ENCODE data around the gene TBXA2R.
A peak's percentile ranks its signal among the peaks of the same experiment; 100 is the strongest.
"Not testable (repeated sequence)": the region's sequence is repeated elsewhere in the genome, so short reads cannot be mapped to it uniquely, and the experiment has no call there.

The TBXA2R gene

DNA sequence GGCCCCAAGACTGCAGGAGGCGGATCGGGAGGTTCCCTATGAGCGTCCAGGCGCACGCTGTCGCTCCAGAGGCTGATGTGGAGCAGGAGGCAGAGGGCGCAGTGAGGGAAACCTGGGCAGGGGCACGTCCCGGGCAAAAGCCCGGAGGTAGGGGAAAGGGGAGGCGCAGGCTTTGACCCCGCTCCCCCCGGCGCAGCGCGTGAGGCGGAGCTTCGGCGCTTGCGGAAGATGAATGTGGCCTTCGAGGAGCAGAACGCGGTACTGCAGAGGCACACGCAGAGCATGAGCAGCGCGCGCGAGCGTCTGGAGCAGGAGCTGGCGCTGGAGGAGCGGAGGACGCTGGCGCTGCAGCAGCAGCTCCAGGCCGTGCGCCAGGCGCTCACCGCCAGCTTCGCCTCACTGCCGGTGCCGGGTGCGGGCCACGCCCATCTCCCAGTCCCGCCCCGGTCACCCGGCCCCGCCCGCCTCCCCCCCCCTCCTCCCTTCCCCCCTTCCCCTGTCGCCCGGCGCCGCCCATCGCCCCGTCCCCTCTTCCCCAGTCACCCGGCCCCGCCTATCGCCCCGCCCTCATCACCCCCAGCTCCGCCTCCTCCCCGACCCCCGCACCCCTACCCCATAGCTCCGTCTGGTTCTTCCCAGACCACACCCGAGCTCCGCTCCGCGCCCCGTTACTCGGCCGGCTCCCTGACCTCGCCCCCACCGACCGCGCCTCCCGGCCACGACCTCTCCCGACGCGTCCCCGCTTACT is 29.8 kb downstream of the TBXA2R start:
- no peak for DNase-seq

DNA sequence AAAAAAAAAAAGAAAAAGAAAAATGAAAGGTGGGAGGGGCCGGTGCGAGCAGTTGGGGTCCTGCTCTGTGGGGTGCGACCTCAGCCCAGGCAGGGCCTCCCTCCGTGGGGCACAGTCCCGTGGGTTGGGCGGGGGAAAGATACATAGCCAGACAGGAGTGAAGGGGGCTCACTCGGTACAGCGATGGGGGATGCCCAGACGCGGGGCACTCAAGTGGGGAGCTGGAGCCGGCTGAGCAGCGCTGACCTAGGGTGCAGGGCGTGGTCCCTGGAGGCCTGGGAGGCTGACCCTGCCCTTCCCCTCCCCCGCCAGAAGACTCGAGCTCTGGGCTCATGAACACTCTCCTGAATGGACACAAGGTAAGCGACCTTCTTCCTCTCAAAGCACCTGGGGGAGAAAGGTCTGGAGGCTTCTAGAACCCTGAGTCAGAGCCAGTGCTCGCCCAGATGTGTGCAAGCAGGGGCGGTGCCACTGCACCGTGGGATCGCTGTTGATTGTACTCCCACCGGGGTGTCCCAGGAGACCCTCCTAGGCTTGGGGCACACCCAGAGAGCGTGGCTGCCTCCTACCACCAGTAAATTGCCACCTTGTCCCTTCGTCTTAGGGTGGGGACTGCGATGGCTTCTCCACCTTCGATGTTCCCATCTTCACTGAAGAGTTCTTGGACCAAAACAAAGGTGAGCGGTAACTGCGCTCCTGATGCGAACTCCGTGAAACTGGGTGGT is 30.6 kb downstream of the TBXA2R start:
- DNase-seq, result no peak

DNA sequence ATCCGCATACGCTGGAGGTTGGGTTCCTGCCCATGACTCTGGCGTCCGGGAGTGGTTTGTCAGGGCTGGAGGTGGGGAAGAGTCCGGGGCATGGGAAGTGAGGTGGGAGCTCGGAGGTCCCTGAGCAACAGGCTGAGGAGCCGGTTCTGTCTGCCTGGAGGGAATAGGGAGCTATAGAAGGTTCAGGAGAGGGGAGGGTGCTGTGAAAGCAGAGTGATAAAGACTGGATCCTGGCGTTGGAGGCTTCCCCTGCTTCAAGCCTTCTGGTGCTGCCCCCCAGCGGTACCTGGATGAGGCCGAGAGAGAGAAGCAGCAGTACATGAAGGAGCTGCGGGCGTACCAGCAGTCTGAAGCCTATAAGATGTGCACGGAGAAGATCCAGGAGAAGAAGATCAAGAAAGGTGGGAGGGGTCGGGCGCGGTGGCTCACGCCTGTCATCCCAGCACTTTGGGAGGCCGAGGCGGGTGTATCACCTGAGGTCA is 31.4 kb downstream of the TBXA2R start:
- DNase-seq, result no peak

DNA sequence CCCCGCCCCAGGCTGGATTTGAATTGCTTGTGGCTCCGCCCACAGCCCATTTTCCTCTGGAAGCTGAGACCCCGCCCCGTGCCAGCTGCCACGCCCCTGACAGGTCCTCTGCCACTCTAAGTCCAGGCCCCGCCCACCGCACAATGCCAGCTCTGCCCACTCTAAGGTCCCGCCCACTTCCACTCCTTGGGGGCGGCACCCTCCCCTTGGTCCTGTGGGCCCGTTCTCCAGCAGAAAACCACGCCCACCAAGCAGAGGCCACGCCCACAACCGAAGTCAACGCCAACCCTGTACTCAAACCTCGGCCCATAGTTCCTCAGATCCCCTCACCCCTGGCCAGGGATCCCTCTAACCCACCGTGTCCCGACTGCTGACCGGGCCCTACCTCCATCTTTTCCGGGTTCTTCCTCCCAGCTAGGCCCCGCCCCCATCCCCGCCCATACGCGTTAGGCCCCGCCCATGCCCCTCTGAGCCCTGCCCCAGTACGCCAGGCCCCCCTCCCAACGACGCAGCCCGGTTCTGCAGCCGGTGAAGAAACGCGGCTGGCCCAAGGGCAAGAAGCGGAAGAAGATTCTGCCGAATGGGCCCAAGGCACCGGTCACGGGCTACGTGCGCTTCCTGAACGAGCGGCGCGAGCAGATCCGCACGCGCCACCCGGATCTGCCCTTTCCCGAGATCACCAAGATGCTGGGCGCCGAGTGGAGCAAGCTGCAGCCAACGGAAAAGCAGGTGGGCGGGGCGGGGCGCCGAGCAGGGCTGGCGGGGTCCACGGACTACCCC is 32.6 kb downstream of the TBXA2R start:
- peak; percentile 80 for DNase-seq

GRCh38 chr19:3573162-3573857 is 33.4 kb downstream of the TBXA2R start:
- no peak for DNase-seq

DNA sequence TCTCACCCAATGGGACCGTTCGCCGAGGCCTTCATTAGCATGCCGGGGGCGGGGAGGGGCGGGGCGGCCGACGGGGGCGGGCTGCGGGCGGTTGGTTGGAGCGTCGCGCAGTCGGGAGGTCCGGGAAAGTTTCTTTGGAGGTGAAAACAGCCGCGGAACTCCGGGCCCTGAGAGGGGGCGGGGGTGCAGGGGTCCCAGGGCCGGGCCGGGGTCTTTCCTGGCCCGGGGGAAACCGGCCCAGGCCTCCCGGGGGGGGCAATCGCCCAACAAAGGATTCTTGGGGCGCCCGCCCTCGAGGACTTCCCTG is 33.9 kb downstream of the TBXA2R start, which contains the start of gene HMG20B:
HMG20B (plus strand) TSS at position 90 of the 307 bp plus-strand sequence. CDS start 366 bp downstream, outside the sequence.
- DNase-seq, result no peak

DNA sequence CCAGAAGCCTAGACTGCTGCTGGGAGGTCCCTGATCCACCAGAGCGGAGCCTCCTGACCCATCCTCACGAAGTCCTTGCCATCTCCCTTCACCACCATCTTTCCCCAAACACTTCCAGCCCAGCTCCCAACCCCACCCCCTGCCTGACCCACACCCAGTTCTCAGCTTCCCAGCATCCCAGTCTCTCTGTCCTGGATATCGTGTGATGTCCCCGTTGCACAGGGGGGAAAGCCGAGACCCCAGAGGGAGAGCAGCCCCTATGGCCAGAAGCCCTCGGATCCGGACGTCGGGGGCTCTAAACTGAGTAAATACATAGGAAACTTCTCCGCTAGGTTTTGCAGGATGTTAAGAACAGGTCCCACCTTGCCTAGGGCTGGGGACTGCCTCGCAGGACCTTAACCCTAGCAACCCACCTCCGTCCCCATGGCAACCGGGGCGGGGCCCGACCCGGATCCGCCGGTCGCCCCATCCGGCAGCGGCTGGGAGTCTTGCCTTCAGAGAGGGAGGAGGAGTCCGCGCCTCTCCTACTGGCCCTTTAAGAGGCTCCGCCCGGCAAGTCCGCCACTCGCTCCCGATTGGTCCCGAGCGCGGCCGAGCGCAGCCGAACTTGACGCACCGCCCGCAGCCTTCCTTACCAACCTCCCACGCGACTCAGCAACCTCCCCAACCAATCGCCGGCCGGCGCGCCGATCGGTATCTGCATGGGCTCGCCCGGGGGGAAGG is 34.4 kb downstream of the TBXA2R start:
- DNase-seq, result peak; percentile 92

GRCh38 chr19:3570606-3571011 is 36.1 kb downstream of the TBXA2R start:
- DNase-seq, result no peak

DNA sequence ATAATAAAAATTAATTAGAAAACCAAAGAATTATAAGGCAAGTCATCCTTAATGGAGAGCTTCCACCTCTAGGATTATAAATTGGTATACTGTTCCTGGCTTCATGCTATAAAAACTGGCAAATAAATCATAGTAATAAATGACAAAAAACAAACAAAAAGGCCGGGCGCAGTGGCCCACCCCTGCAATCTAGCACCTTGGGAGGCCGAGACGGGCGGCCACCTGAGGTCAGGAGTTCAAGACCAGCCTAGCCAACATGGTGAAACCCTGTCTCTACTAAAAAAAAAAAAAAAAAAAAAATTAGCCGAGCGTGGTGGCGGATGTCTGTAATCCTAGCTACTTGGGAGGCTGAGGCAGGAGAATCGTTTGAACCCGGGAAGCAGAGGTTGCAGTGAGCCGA is 36.6 kb downstream of the TBXA2R start:
- DNase-seq, result not testable (repeated sequence)

GRCh38 chr19:3565139-3565538 is 41.5 kb downstream of the TBXA2R start:
- no peak for DNase-seq

DNA sequence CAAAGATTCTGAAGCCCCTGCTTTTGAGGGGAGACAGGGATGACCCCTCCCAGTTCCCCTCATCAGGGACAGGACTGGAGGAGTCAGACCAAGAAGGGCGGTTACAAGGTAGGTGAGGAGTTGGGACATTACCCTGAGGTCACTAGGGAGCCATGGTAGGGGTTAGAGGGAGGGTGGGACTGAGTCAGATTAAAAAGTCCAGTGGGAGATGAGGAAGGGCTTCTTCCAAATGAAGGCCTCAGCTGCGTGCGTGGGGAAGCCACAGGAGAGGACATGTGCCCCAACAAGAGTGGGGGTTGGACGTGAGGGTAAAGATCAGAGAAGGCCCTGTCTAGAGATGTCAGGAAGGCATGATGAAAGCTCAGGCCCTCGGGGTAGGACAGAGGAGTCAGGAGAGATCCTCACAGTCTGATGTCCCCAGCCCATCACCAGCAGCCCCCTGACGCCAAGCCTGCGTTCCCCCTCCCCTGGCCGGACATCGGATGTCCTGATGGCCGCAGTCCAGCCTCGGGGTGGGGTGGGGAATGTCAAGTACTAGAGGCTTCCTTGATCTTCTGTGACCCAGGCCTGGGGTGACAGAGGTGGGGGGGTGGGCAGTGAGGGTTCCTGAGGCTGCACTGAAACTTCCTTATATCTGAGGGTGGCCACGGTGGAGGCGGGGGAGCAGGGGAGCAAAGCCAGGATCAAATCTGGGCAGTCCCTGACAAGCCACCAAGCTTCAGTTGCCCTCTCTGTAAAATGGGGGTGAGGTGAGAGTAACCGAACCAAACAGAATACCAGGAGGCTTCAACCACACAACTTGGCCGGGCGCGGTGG is 42.8 kb downstream of the TBXA2R start:
- no peak for DNase-seq

GRCh38 chr19:3557461-3558248 is 49.0 kb downstream of the TBXA2R start, which contains the start of gene MFSD12:
Gene MFSD12, minus strand, starts transcription at chr19:3557586. Its CDS starts 183 bp downstream, at chr19:3557403.
- DNase-seq, result no peak

- no peak for DNase-seq
Measured at GRCh38 chr19:3556978-3557460, 49.7 kb downstream of the TBXA2R start.

- DNase-seq, result no peak
Measured at GRCh38 chr19:3556423-3556977, 50.2 kb downstream of the TBXA2R start.

GRCh38 chr19:3555653-3556422 is 50.8 kb downstream of the TBXA2R start:
- DNase-seq, result no peak

GRCh38 chr19:3554254-3555083 is 52.2 kb downstream of the TBXA2R start:
- DNase-seq, result no peak

- DNase-seq, result no peak
Measured at GRCh38 chr19:3551792-3552095, 54.9 kb downstream of the TBXA2R start.
